Measurements from ENCODE around the gene ART1.

- TF ChIP-seq CTCF (IDR thresholded peaks at IDR 0.05 in 4 of 5, conservative IDR thresholded peaks at IDR 0.05 in 1 of 5) (no peak), POLR2A (IDR thresholded peaks at IDR 0.05) (no peak)
Observed at GRCh38 chr11:3658252-3658651, 13.3 kb downstream of the ART1 start.

Measured in gastrocnemius medialis (tissue), 4 donors.